Measurements from ENCODE around the gene CLEC5A.
"Not testable (repeated sequence)": the region's sequence is repeated elsewhere in the genome, so short reads cannot be mapped to it uniquely, and the experiment has no call there.

The CLEC5A gene

DNA sequence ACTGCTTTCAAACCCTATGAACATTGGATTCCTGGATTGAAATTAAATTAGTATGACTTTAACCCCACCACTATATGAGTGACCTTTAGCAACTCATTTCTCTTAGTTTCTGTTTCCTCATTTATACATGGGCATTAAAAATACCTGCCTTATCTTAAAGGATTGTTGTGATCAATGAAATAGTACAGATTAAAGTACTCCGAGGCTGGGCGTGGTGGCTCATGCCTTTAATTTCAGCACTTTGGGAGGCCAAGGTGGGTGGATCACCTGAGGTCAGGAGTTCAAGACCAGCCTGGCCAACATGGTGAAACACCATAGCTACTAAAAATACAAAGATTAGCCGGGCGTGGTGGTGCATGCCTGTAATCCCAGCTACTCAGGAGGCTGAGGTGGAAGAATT is 41.0 kb upstream of the CLEC5A start:
- H2BK15ac ChIP-seq (replicated peaks; ENCODE audit: low read depth); H3K9ac ChIP-seq (ENCODE audit: low read length); H4K8ac ChIP-seq (ENCODE audit: low read depth, low read length); H3K27ac ChIP-seq (ENCODE audit: low read depth, low read length); H3K4ac ChIP-seq (ENCODE audit: low read depth, low read length); H3K4me2 ChIP-seq (ENCODE audit: low read length); H4K5ac ChIP-seq (ENCODE audit: low read length); H3K27me3 ChIP-seq (ENCODE audit: insufficient read depth, low read length, poor library complexity); H3K36me3 ChIP-seq (ENCODE audit: control insufficient read depth, insufficient read depth, low read length); DNase-seq; H3K56ac ChIP-seq (ENCODE audit: low read length); H3K23ac ChIP-seq (ENCODE audit: low read length); H3K79me2 ChIP-seq (ENCODE audit: control insufficient read depth, insufficient read depth, low read length); H2AK5ac ChIP-seq (ENCODE audit: low read length); H3K18ac ChIP-seq (ENCODE audit: low read length); H3K4me1 ChIP-seq (ENCODE audit: control insufficient read depth, low read depth, low read length); H3K4me3 ChIP-seq (ENCODE audit: low read length); H2BK120ac ChIP-seq (ENCODE audit: low read depth, low read length); H2BK5ac ChIP-seq (ENCODE audit: low read length); H3K79me1 ChIP-seq (ENCODE audit: low read length): not testable (repeated sequence)
- no CpG with 5 or more reads among the region's 4 CpGs for WGBS (ENCODE audit: extremely low coverage, insufficient coverage, low lambda C conversion rate)

- WGBS (ENCODE audit: extremely low coverage, insufficient coverage, low lambda C conversion rate) = no CpG with 5 or more reads among the region's 2 CpGs
- Histone ChIP-seq H3K4me1 (ENCODE audit: control insufficient read depth, low read depth, low read length) (no peaks in the 10 kb centered on the region), H3K36me3 (ENCODE audit: control insufficient read depth, insufficient read depth, low read length) (no peaks in the 10 kb centered on the region), H2BK5ac (ENCODE audit: low read length) (no peak overlapping the region), H2AK5ac (ENCODE audit: low read length) (no peak overlapping the region), H3K27ac (ENCODE audit: low read depth, low read length) (no peak overlapping the region), H3K23ac (ENCODE audit: low read length) (no peak overlapping the region), H3K4me3 (ENCODE audit: low read length) (no peak overlapping the region), H4K5ac (ENCODE audit: low read length) (no peak overlapping the region), H3K9ac (ENCODE audit: low read length) (no peak overlapping the region), H3K56ac (ENCODE audit: low read length) (no peak overlapping the region), H2BK120ac (ENCODE audit: low read depth, low read length) (no peak overlapping the region), H3K18ac (ENCODE audit: low read length) (no peak overlapping the region), H3K79me1 (ENCODE audit: low read length) (no peaks in the 10 kb centered on the region), H4K8ac (ENCODE audit: low read depth, low read length) (no peak overlapping the region), H3K27me3 (ENCODE audit: insufficient read depth, low read length, poor library complexity) (no peaks in the 10 kb centered on the region), H3K4ac (ENCODE audit: low read depth, low read length) (no peak overlapping the region), H2BK15ac (replicated peaks; ENCODE audit: low read depth) (no peak overlapping the region), H3K79me2 (ENCODE audit: control insufficient read depth, insufficient read depth, low read length) (no peaks in the 10 kb centered on the region), H3K4me2 (ENCODE audit: low read length) (no peak overlapping the region)
- DNase-seq = no peak
Observed at GRCh38 chr7:141986923-141987322, 40.1 kb upstream of the CLEC5A start.

GRCh38 chr7:141985926-141986325 is 39.2 kb upstream of the CLEC5A start:
- H2AK5ac ChIP-seq (ENCODE audit: low read length) = not testable (repeated sequence)

DNA sequence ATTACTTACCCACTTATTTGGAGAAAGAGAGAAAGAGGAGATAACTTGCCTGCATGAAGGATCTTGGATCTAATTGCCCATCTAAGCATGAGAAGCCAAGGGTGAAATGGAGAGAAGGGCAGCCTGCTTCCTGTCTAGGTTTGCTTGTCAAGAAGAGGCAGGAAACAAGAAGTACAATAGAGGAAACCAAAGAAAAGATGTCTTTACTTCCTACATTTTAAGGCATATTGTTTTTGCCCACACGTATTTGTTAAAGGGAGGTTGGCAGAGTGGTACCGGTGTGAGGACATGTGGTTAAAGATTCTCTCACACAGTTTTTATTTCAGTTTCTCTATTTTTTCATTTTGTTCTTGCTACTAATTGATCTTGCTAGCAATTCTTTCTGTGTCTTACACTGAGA is 32.8 kb upstream of the CLEC5A start:
- WGBS (ENCODE audit: extremely low coverage, insufficient coverage, low lambda C conversion rate) = no CpG with 5 or more reads among the region's 2 CpGs
- no peak overlapping the region for H3K4me2 ChIP-seq (ENCODE audit: low read length)
- H3K9ac ChIP-seq (ENCODE audit: low read length) = no peak overlapping the region
- H3K56ac ChIP-seq (ENCODE audit: low read length) = no peak overlapping the region
- no peak overlapping the region for H2BK15ac ChIP-seq (replicated peaks; ENCODE audit: low read depth)
- H3K79me2 ChIP-seq (ENCODE audit: control insufficient read depth, insufficient read depth, low read length) = no peaks in the 10 kb centered on the region
- no peak for DNase-seq
- H3K23ac ChIP-seq (ENCODE audit: low read length) = no peak overlapping the region
- H3K4me3 ChIP-seq (ENCODE audit: low read length) = no peak overlapping the region
- no peak overlapping the region for H3K27ac ChIP-seq (ENCODE audit: low read depth, low read length)
- H4K8ac ChIP-seq (ENCODE audit: low read depth, low read length) = no peak overlapping the region
- H2BK5ac ChIP-seq (ENCODE audit: low read length) = no peak overlapping the region
- H3K18ac ChIP-seq (ENCODE audit: low read length) = no peak overlapping the region
- no peak overlapping the region for H3K4ac ChIP-seq (ENCODE audit: low read depth, low read length)
- no peak overlapping the region for H2BK120ac ChIP-seq (ENCODE audit: low read depth, low read length)
- H3K36me3 ChIP-seq (ENCODE audit: control insufficient read depth, insufficient read depth, low read length) = no peaks in the 10 kb centered on the region
- no peak overlapping the region for H4K5ac ChIP-seq (ENCODE audit: low read length)
- H2AK5ac ChIP-seq (ENCODE audit: low read length) = no peak overlapping the region
- H3K4me1 ChIP-seq (ENCODE audit: control insufficient read depth, low read depth, low read length) = no peaks in the 10 kb centered on the region
- no peaks in the 10 kb centered on the region for H3K79me1 ChIP-seq (ENCODE audit: low read length)
- no peaks in the 10 kb centered on the region for H3K27me3 ChIP-seq (ENCODE audit: insufficient read depth, low read length, poor library complexity)

More at GRCh38 chr7:141985926-141986325, 39.2 kb upstream of the CLEC5A start:
- H4K5ac ChIP-seq (ENCODE audit: low read length); H3K36me3 ChIP-seq (ENCODE audit: control insufficient read depth, insufficient read depth, low read length); H3K79me1 ChIP-seq (ENCODE audit: low read length); H2BK120ac ChIP-seq (ENCODE audit: low read depth, low read length); H3K4me1 ChIP-seq (ENCODE audit: control insufficient read depth, low read depth, low read length); H4K8ac ChIP-seq (ENCODE audit: low read depth, low read length); H3K27ac ChIP-seq (ENCODE audit: low read depth, low read length); H3K9ac ChIP-seq (ENCODE audit: low read length); H2BK15ac ChIP-seq (replicated peaks; ENCODE audit: low read depth); H3K79me2 ChIP-seq (ENCODE audit: control insufficient read depth, insufficient read depth, low read length); H2BK5ac ChIP-seq (ENCODE audit: low read length); H3K27me3 ChIP-seq (ENCODE audit: insufficient read depth, low read length, poor library complexity); H3K4me3 ChIP-seq (ENCODE audit: low read length); H3K18ac ChIP-seq (ENCODE audit: low read length); H3K4me2 ChIP-seq (ENCODE audit: low read length); H3K4ac ChIP-seq (ENCODE audit: low read depth, low read length); DNase-seq; H3K23ac ChIP-seq (ENCODE audit: low read length); H3K56ac ChIP-seq (ENCODE audit: low read length): not testable (repeated sequence)
- no CpG with 5 or more reads among the region's 13 CpGs for WGBS (ENCODE audit: extremely low coverage, insufficient coverage, low lambda C conversion rate)

DNA sequence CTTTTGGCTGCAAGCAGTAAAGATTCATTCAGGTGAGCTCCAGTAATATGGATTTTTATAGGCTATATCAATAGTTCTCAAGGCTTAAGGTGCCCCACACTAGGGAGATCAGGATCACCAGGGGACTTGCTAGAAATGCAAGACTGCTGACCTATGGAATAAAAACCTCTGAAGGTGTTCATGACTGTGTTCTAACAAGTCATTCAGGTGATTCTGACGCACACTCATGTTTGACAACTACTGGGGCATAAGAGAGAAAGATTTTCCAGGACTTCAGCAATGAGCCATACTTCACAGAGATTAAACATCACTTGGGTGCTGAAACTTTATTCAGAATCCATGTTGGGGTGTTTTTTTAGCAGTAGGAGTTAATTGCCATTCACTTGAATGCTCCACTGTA is 31.6 kb upstream of the CLEC5A start:
- Histone ChIP-seq H2BK120ac (ENCODE audit: low read depth, low read length) (no peak overlapping the region), H3K27me3 (ENCODE audit: insufficient read depth, low read length, poor library complexity) (no peaks in the 10 kb centered on the region), H3K4me2 (ENCODE audit: low read length) (no peak overlapping the region), H3K79me1 (ENCODE audit: low read length) (no peaks in the 10 kb centered on the region), H3K36me3 (ENCODE audit: control insufficient read depth, insufficient read depth, low read length) (no peaks in the 10 kb centered on the region), H3K4me1 (ENCODE audit: control insufficient read depth, low read depth, low read length) (no peaks in the 10 kb centered on the region), H3K27ac (ENCODE audit: low read depth, low read length) (no peak overlapping the region), H2BK15ac (replicated peaks; ENCODE audit: low read depth) (no peak overlapping the region), H3K79me2 (ENCODE audit: control insufficient read depth, insufficient read depth, low read length) (no peaks in the 10 kb centered on the region), H4K5ac (ENCODE audit: low read length) (no peak overlapping the region), H2BK5ac (ENCODE audit: low read length) (no peak overlapping the region), H3K4ac (ENCODE audit: low read depth, low read length) (no peak overlapping the region), H3K23ac (ENCODE audit: low read length) (no peak overlapping the region), H3K56ac (ENCODE audit: low read length) (no peak overlapping the region), H3K18ac (ENCODE audit: low read length) (no peak overlapping the region), H3K9ac (ENCODE audit: low read length) (no peak overlapping the region), H2AK5ac (ENCODE audit: low read length) (no peak overlapping the region), H3K4me3 (ENCODE audit: low read length) (no peak overlapping the region), H4K8ac (ENCODE audit: low read depth, low read length) (no peak overlapping the region)
- WGBS (ENCODE audit: extremely low coverage, insufficient coverage, low lambda C conversion rate) = no CpG with 5 or more reads among the region's 1 CpG
- DNase-seq = no peak

GRCh38 chr7:141976524-141977245 is 29.9 kb upstream of the CLEC5A start:
- Histone ChIP-seq H3K27ac (ENCODE audit: low read depth, low read length) (no peak overlapping the region), H3K79me1 (ENCODE audit: low read length) (no peaks in the 10 kb centered on the region), H3K79me2 (ENCODE audit: control insufficient read depth, insufficient read depth, low read length) (no peaks in the 10 kb centered on the region), H3K9ac (ENCODE audit: low read length) (no peak overlapping the region), H2BK120ac (ENCODE audit: low read depth, low read length) (no peak overlapping the region), H3K56ac (ENCODE audit: low read length) (no peak overlapping the region), H3K4ac (ENCODE audit: low read depth, low read length) (no peak overlapping the region), H3K18ac (ENCODE audit: low read length) (no peak overlapping the region), H2BK15ac (replicated peaks; ENCODE audit: low read depth) (no peak overlapping the region), H3K27me3 (ENCODE audit: insufficient read depth, low read length, poor library complexity) (no peaks in the 10 kb centered on the region), H2BK5ac (ENCODE audit: low read length) (no peak overlapping the region), H2AK5ac (ENCODE audit: low read length) (no peak overlapping the region), H3K4me3 (ENCODE audit: low read length) (no peak overlapping the region), H3K4me1 (ENCODE audit: control insufficient read depth, low read depth, low read length) (no peaks in the 10 kb centered on the region), H3K36me3 (ENCODE audit: control insufficient read depth, insufficient read depth, low read length) (no peaks in the 10 kb centered on the region), H3K4me2 (ENCODE audit: low read length) (no peak overlapping the region), H4K8ac (ENCODE audit: low read depth, low read length) (no peak overlapping the region), H3K23ac (ENCODE audit: low read length) (no peak overlapping the region), H4K5ac (ENCODE audit: low read length) (no peak overlapping the region)
- DNase-seq = no peak
- WGBS (ENCODE audit: extremely low coverage, insufficient coverage, low lambda C conversion rate) = no CpG with 5 or more reads among the region's 11 CpGs

Data from mesendoderm (in vitro differentiated cells).